GM18868 (cell line): Measurements from ENCODE around the gene LCN15.

Source experiments
- ATAC-seq: cut with Tn5 transposase; IDR thresholded peaks from one replicate; pipeline ENCODE4 v1.9.1; 2021; ENCODE audit warnings: mild to moderate bottlenecking, moderate library complexity; ENCODE audit not compliant: unreplicated experiment

LCN15 gene

GRCh38 chr9:136741883-136742571, 22.3 kb downstream of the LCN15 start:
- no peak for ATAC-seq

GRCh38 chr9:136740971-136741882, 23.1 kb downstream of the LCN15 start:
- ATAC-seq: no peak

- ATAC-seq: no peak
Observed at GRCh38 chr9:136740491-136740890, 23.8 kb downstream of the LCN15 start.

GRCh38 chr9:136740069-136740468, 24.2 kb downstream of the LCN15 start:
- no peak for ATAC-seq

GRCh38 chr9:136739509-136739908, 24.8 kb downstream of the LCN15 start:
- ATAC-seq: no peak

GRCh38 chr9:136738960-136739359, 25.4 kb downstream of the LCN15 start:
- no peak for ATAC-seq

- ATAC-seq: no peak
Observed at GRCh38 chr9:136735812-136736480, 28.4 kb downstream of the LCN15 start.

GRCh38 chr9:136734837-136735496, 29.4 kb downstream of the LCN15 start:
- no peak for ATAC-seq

- no peak for ATAC-seq
Observed at GRCh38 chr9:136733611-136734010, 30.7 kb downstream of the LCN15 start.

GRCh38 chr9:136732444-136733178, 31.7 kb downstream of the LCN15 start:
- no peak for ATAC-seq

GRCh38 chr9:136729926-136730325, 34.4 kb downstream of the LCN15 start:
- no peak for ATAC-seq

GRCh38 chr9:136729144-136729543, 35.2 kb downstream of the LCN15 start:
- no peak for ATAC-seq

- peak; percentile 25 for ATAC-seq
Observed at GRCh38 chr9:136728548-136729123, 35.7 kb downstream of the LCN15 start.

GRCh38 chr9:136728080-136728547, 36.2 kb downstream of the LCN15 start:
- peak; percentile 67 for ATAC-seq

GRCh38 chr9:136726631-136727191, 37.6 kb downstream of the LCN15 start:
- no peak for ATAC-seq

GRCh38 chr9:136726118-136726517, 38.2 kb downstream of the LCN15 start:
- no peak for ATAC-seq

- no peak for ATAC-seq
Observed at GRCh38 chr9:136725612-136726011, 38.7 kb downstream of the LCN15 start.

GRCh38 chr9:136724772-136725171, 39.5 kb downstream of the LCN15 start:
- ATAC-seq: no peak

- no peak for ATAC-seq
Observed at GRCh38 chr9:136723989-136724388, 40.3 kb downstream of the LCN15 start.
